Amygdala (tissue), 56 donors: ENCODE results near the gene ZFAND3.

Experiments used
- DNase-seq, 56 donors: peaks; one replicate each; lab custom pipeline; 2025; lab: John Stamatoyannopoulos, UW

Gene ZFAND3

GRCh38 chr6:38068854-38069590 lies 249.5 kb downstream of the ZFAND3 start:
- DNase-seq, result peak in 2 of 56 donors; percentile 3 to 33

GRCh38 chr6:38077488-38078030 lies 258.0 kb downstream of the ZFAND3 start:
- no peak for DNase-seq

GRCh38 chr6:38078671-38079070 lies 259.1 kb downstream of the ZFAND3 start:
- DNase-seq, result no peak

- no peak for DNase-seq
Measured at GRCh38 chr6:38079107-38079506, 259.6 kb downstream of the ZFAND3 start.

GRCh38 chr6:38079537-38079936 lies 260.0 kb downstream of the ZFAND3 start:
- no peak for DNase-seq

- no peak for DNase-seq
Measured at GRCh38 chr6:38080360-38080759, 260.8 kb downstream of the ZFAND3 start.

- no peak for DNase-seq
Measured at GRCh38 chr6:38080889-38081288, 261.4 kb downstream of the ZFAND3 start.

- no peak for DNase-seq
Measured at GRCh38 chr6:38085031-38085430, 265.5 kb downstream of the ZFAND3 start.

- DNase-seq, result no peak
Measured at GRCh38 chr6:38086346-38086745, 266.8 kb downstream of the ZFAND3 start.

- DNase-seq, result no peak
Measured at GRCh38 chr6:38088010-38088409, 268.5 kb downstream of the ZFAND3 start.

- no peak for DNase-seq
Measured at GRCh38 chr6:38088829-38089228, 269.3 kb downstream of the ZFAND3 start.

- DNase-seq, result no peak
Measured at GRCh38 chr6:38091613-38092012, 272.1 kb downstream of the ZFAND3 start.

- no peak for DNase-seq
Measured at GRCh38 chr6:38092465-38092864, 272.9 kb downstream of the ZFAND3 start.

- no peak for DNase-seq
Measured at GRCh38 chr6:38092964-38093363, 273.4 kb downstream of the ZFAND3 start.

- no peak for DNase-seq
Measured at GRCh38 chr6:38095054-38095453, 275.5 kb downstream of the ZFAND3 start.

GRCh38 chr6:38099221-38099620 lies 279.7 kb downstream of the ZFAND3 start:
- DNase-seq, result no peak

- DNase-seq, result no peak
Measured at GRCh38 chr6:38100380-38100779, 280.9 kb downstream of the ZFAND3 start.

- DNase-seq, result no peak
Measured at GRCh38 chr6:38103921-38104320, 284.4 kb downstream of the ZFAND3 start.

GRCh38 chr6:38105066-38105465 lies 285.5 kb downstream of the ZFAND3 start:
- no peak for DNase-seq

- DNase-seq, result no peak
Measured at GRCh38 chr6:38107073-38107472, 287.5 kb downstream of the ZFAND3 start.

- peak in 8 of 56 donors; percentile 5 to 28 (median 19) for DNase-seq
Measured at GRCh38 chr6:38110481-38110971, 291.0 kb downstream of the ZFAND3 start.

GRCh38 chr6:38112181-38112580 lies 292.7 kb downstream of the ZFAND3 start:
- no peak for DNase-seq
